Prostate gland (tissue), 2 donors: ENCODE measurements around the gene DBN1.

Experiments
- CTCF ChIP-seq, 4 experiments: fragments of 200-600 bp in 2 of 4; fragments of 450-650 bp in 2 of 4; sonication (generic) in 2 of 4; IDR thresholded peaks; 1 replicate in 3 of 4; 2 replicates in 1 of 4; pipeline ENCODE4 v1.5.1; 2016 to 2019; ENCODE audit warnings: antibody characterized with exemption in 4 of 4, mild to moderate bottlenecking in 2 of 4, moderate library complexity in 2 of 4
- POLR2A ChIP-seq: fragments of 450-650 bp; IDR thresholded peaks from one replicate; pipeline ENCODE4 v1.6.1; 2016; ENCODE audit warnings: antibody characterized with exemption, mild to moderate bottlenecking
- POLR2AphosphoS5 ChIP-seq: sonication (generic); formaldehyde crosslinking; IDR thresholded peaks from one replicate; pipeline ENCODE4 v1.6.1; 2017; ENCODE audit warnings: antibody characterized with exemption

- TF ChIP-seq CTCF (IDR thresholded peaks at IDR 0.05) (no peak), POLR2A (no peak), POLR2AphosphoS5 (no peak)
Observed at GRCh38 chr5:177438468-177438867, 35.0 kb downstream of the DBN1 start.
